Stimulated activated naive B cell treated with anti-CD40 and anti-IgM and Interleukin-4, amounts not matched to agents 10 μg/mL and 1 μg/mL and 100 μg/mL, for 72 hours (primary cell): Measurements from ENCODE around the gene LAMB4.
"Not testable (repeated sequence)": the region's sequence is repeated elsewhere in the genome, so short reads cannot be mapped to it uniquely, and the experiment has no call there.

Source experiments
- ATAC-seq, 2 donors: fragments of 150-1000 bp; cut with Tn5 transposase; replicated peaks; 2 replicates each; pipeline ENCODE4 v1.10.0; 2021; ENCODE audit warnings: moderate library complexity in 1 of 2
- DNase-seq: peaks from one replicate; pipeline ENCODE4 v3.0.0; 2021
- H3K27ac Mint-ChIP-seq: one replicate; pipeline ENCODE4 v1.8.0; 2022; ENCODE audit warnings: mild to moderate bottlenecking, mixed read lengths
- H3K27me3 Mint-ChIP-seq, 2 donors: one replicate each; pipeline ENCODE4 v1.8.0; 2022; ENCODE audit warnings: mixed read lengths in 2 of 2
- H3K36me3 Mint-ChIP-seq, 2 donors: one replicate each; pipeline ENCODE4 v1.8.0; 2022; ENCODE audit warnings: mixed read lengths in 2 of 2, mild to moderate bottlenecking in 1 of 2
- H3K4me1 Mint-ChIP-seq, 2 donors: one replicate each; pipeline ENCODE4 v1.8.0; 2022; ENCODE audit warnings: mixed read lengths in 2 of 2, mild to moderate bottlenecking in 1 of 2
- H3K4me3 Mint-ChIP-seq, 2 donors: one replicate each; pipeline ENCODE4 v1.8.0; 2022; ENCODE audit warnings: mild to moderate bottlenecking in 2 of 2, mixed read lengths in 2 of 2, moderate library complexity in 1 of 2
- H3K9me3 Mint-ChIP-seq, 2 donors: one replicate each; pipeline ENCODE4 v1.8.0; 2022; ENCODE audit warnings: mixed read lengths in 2 of 2, mild to moderate bottlenecking in 1 of 2

The LAMB4 gene

DNA sequence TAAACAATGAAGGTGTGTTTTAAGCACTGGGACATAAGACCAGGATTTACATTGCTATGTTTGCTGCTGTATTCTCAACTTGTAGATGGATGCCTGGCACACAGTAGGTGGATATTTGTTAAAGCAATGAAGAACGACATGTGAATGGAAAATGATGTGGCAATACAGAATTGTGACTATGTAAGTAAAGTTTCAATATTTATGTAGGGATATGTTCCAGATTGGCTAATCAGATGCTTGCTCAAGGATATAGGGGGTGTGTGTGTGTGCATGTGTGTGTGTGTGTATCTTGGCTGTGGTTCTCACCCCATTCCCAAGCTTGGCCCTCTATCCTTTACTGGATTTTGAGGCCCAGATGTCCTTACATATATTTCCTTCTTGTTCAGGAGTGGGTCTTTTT is 84.5 kb downstream of the LAMB4 start:
- Mint-ChIP-seq H3K4me3 (no peak overlapping the region), H3K36me3 (no peaks in the 10 kb centered on the region), H3K27ac (no peak overlapping the region), H3K9me3 (no peaks in the 10 kb centered on the region), H3K27me3 (peaks cover 5% of the 10 kb centered on the region in 2 donors), H3K4me1 (peaks cover 2 to 7% of the 10 kb centered on the region in 2 donors)
- DNase-seq (no peak), ATAC-seq (no peak)

GRCh38 chr7:108045154-108045553 is 85.0 kb downstream of the LAMB4 start:
- H3K4me3 Mint-ChIP-seq: no peak overlapping the region
- no peaks in the 10 kb centered on the region for H3K36me3 Mint-ChIP-seq
- no peaks in the 10 kb centered on the region for H3K9me3 Mint-ChIP-seq
- DNase-seq (no peak), ATAC-seq (no peak)
- peaks cover 5 to 10% of the 10 kb centered on the region in 2 donors for H3K27me3 Mint-ChIP-seq
- peaks cover 2 to 7% of the 10 kb centered on the region in 2 donors for H3K4me1 Mint-ChIP-seq
- no peak overlapping the region for H3K27ac Mint-ChIP-seq

DNA sequence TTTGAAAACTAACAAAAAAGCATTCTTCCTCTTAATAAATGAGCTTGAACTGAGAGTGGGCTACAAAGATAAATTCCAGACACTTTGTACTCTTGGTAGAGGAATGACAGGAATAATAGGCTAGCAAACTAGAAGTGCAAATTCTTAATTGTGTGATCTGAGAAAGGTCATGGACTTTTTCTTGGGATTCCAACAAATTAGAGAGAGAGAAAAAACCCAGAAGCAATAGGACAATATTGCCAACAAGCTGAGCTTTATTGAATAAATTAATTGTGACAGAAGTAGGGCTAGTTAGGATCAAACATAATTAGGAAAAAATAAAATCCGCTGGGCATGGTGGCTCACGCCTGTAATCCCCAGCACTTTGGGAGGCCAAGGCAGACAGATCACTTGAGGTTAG is 85.8 kb downstream of the LAMB4 start:
- H3K27ac Mint-ChIP-seq: no peak overlapping the region
- no peaks in the 10 kb centered on the region for H3K36me3 Mint-ChIP-seq
- no peaks in the 10 kb centered on the region for H3K9me3 Mint-ChIP-seq
- no peak overlapping the region for H3K4me3 Mint-ChIP-seq
- ATAC-seq (no peak), DNase-seq (no peak)
- peaks cover 2 to 7% of the 10 kb centered on the region in 2 donors for H3K4me1 Mint-ChIP-seq
- peaks cover 5 to 15% of the 10 kb centered on the region in 2 donors for H3K27me3 Mint-ChIP-seq

GRCh38 chr7:108038986-108039385 is 91.2 kb downstream of the LAMB4 start:
- DNase-seq (no peak), ATAC-seq (no peak)
- H3K9me3 Mint-ChIP-seq: no peaks in the 10 kb centered on the region
- no peaks in the 10 kb centered on the region for H3K4me1 Mint-ChIP-seq
- no peak overlapping the region for H3K27ac Mint-ChIP-seq
- no peaks in the 10 kb centered on the region for H3K36me3 Mint-ChIP-seq
- H3K27me3 Mint-ChIP-seq: peaks cover 0 to 15% of the 10 kb centered on the region in 2 donors
- H3K4me3 Mint-ChIP-seq: no peak overlapping the region

DNA sequence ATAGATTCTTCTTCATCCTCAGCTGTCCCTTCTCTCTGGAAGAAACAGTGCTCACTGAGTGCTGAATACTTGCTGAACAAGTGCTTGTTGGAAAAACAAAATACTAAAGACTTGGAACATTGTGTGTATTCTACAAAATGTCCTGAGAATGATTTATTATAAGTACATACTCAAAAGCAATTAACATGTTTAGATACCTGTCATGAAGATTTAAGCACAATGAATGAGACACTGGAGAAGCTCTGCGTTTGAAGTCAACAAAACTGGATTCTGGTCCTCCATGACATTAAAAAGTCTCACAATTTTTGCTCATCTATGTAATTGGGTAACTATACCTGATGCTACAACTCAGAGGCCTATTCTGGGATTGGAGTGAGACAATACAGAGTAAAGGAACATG is 92.4 kb downstream of the LAMB4 start:
- Mint-ChIP-seq H3K9me3 (no peaks in the 10 kb centered on the region), H3K27me3 (peaks cover 0 to 15% of the 10 kb centered on the region in 2 donors), H3K36me3 (no peaks in the 10 kb centered on the region), H3K4me1 (no peaks in the 10 kb centered on the region), H3K4me3 (no peak overlapping the region), H3K27ac (no peak overlapping the region)
- no peak for DNase-seq
- no peak for ATAC-seq

GRCh38 chr7:108037140-108037539 is 93.0 kb downstream of the LAMB4 start:
- no peak for DNase-seq
- no peak overlapping the region for H3K4me3 Mint-ChIP-seq
- no peak for ATAC-seq
- peaks cover 0 to 15% of the 10 kb centered on the region in 2 donors for H3K27me3 Mint-ChIP-seq
- H3K36me3 Mint-ChIP-seq: no peaks in the 10 kb centered on the region
- no peaks in the 10 kb centered on the region for H3K9me3 Mint-ChIP-seq
- no peak overlapping the region for H3K27ac Mint-ChIP-seq
- H3K4me1 Mint-ChIP-seq: no peaks in the 10 kb centered on the region

- H3K4me1 Mint-ChIP-seq: peaks cover 3 to 9% of the 10 kb centered on the region in 2 donors
- ATAC-seq (no peak), DNase-seq (no peak)
- H3K9me3 Mint-ChIP-seq: no peaks in the 10 kb centered on the region
- no peaks in the 10 kb centered on the region for H3K36me3 Mint-ChIP-seq
- peaks cover 2 to 3% of the 10 kb centered on the region in 2 donors for H3K27me3 Mint-ChIP-seq
- no peak overlapping the region for H3K27ac Mint-ChIP-seq
- H3K4me3 Mint-ChIP-seq: no peak overlapping the region
These were observed 95.6 kb downstream of the LAMB4 start for GRCh38 chr7:108034586-108034985.

DNA sequence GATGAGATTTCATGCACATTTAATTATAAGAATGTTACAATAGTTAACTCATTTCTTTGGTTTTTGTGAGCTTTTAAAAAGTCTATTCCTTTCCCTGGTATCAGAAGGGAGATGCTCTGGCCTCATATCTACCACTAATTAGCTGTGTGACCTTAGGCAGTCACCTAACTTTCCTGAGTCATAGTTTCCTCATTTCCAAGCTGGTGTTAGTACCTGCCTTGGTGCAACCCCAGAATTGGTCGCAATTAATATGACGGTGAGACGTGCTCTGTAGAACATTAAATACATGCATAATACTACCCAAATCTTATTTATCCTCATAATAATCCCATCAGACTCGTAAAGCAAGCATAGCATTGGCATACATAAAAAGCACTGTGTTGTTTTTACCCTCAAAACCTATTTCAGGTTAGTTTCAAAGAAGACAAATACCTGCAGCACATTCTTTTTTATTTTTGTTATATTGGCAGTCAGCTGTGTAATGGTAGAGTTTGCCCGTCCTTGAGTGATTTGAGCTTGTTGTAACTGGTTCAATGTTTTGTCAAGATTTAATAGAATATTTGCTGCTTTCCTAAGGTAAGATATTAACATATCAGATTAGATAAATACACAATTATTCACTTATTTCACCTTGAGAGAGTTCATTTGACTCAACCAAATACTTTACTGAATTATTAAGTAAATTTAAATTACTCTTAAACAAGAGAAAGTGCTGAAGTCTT is 96.2 kb downstream of the LAMB4 start:
- peaks cover 5 to 13% of the 10 kb centered on the region in 2 donors for H3K4me1 Mint-ChIP-seq
- no peak overlapping the region for H3K4me3 Mint-ChIP-seq
- H3K36me3 Mint-ChIP-seq: no peaks in the 10 kb centered on the region
- DNase-seq: no peak
- ATAC-seq: no peak
- no peak overlapping the region for H3K27ac Mint-ChIP-seq
- H3K9me3 Mint-ChIP-seq: peaks cover 0 to 1% of the 10 kb centered on the region in 2 donors
- peaks cover 7 to 8% of the 10 kb centered on the region in 2 donors for H3K27me3 Mint-ChIP-seq

DNA sequence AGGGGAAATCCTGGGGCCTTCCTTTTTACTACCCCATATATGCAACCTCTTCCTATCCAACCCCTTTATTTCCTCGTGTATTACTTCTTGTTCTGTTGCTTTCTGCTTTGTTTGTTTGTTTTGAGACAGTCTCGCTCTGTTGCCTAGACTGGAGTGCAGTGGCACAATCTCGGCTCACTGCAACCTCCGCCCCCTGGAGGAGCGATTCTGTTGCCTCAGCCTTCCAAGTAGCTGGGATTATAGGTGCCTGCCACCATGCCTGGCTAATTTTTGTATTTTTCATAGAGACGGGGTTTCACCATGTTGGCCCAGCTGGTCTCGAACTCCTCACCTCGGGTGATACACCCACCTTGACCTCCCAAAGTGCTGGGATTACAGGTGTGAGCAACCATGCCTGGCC is 96.9 kb downstream of the LAMB4 start:
- H3K27me3 Mint-ChIP-seq: peaks cover 7 to 11% of the 10 kb centered on the region in 2 donors
- not testable (repeated sequence) for H3K27ac Mint-ChIP-seq

DNA sequence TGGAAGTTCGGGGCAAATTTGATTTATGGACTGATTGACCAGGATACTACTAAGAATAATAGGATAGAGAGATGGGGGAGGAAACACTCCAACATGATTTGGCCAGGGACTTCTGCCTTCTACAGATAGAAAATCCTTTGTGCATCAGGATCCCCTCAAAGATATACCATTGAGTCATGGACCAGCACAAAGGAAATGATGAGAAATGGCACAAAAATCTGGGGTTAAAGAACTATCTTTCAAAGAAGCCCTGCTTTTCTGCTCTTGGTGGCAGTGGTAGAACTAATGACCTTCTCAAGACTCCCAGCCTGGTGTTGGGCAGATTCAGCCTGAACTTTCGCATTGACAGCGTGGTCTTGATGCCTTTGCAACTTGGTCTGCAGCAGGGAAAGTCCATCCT is 99.6 kb downstream of the LAMB4 start:
- Mint-ChIP-seq H3K36me3 (no peaks in the 10 kb centered on the region), H3K27ac (no peak overlapping the region), H3K9me3 (peaks cover 0 to 1% of the 10 kb centered on the region in 2 donors), H3K27me3 (peaks cover 7 to 14% of the 10 kb centered on the region in 2 donors), H3K4me3 (no peak overlapping the region), H3K4me1 (peaks cover 5 to 13% of the 10 kb centered on the region in 2 donors)
- DNase-seq (no peak), ATAC-seq (no peak)

More for the DNA sequence above, 96.9 kb downstream of the LAMB4 start:
- not testable (repeated sequence) for H3K36me3 Mint-ChIP-seq, H3K9me3 Mint-ChIP-seq, ATAC-seq, H3K4me3 Mint-ChIP-seq, DNase-seq
- peaks cover 5 to 13% of the 10 kb centered on the region in 2 donors for H3K4me1 Mint-ChIP-seq

DNA sequence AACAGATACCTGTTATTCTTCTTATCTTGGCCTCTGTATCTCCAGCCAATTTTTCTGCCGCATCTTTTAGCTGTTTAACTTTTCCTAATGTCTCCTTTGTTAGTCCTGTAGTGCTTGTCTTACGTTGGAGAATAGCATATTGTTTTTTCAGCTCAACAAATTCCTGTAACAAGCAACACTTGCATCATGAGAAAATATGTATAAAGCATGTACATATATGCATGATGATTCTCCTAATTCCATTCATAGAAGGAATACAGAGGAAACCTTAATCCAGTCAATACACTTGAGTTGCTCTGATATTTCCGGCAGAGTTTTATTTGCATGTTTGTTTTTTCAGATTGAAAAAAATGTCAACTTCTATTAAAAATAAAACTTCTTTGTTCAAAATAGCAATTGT is 101.1 kb downstream of the LAMB4 start:
- Mint-ChIP-seq H3K4me3 (no peak overlapping the region), H3K36me3 (no peaks in the 10 kb centered on the region), H3K9me3 (peaks cover 0 to 1% of the 10 kb centered on the region in 2 donors), H3K27me3 (peaks cover 14% of the 10 kb centered on the region in 2 donors), H3K27ac (no peak overlapping the region), H3K4me1 (peaks cover 5 to 13% of the 10 kb centered on the region in 2 donors)
- DNase-seq (no peak), ATAC-seq (no peak)

DNA sequence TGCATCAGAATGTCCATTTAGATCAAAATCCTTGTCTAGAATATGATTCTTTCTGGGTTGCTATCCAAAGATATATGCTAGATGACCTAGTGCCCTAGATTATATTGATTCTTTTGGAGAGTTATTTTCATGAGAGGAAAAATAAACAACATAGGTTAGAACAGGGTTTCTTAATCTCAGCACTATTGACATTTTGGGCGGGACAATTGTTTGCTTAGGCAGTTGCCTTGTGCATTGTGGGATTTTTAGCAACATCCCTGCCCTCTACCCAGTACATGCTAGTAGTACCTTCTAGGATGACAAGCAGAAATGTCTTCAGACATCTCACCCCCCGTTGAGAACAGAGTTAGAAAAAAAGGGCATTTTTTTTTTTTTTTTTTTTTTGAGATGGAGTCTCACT is 102.0 kb downstream of the LAMB4 start:
- DNase-seq: no peak
- Mint-ChIP-seq H3K36me3 (no peaks in the 10 kb centered on the region), H3K4me1 (peaks cover 5 to 13% of the 10 kb centered on the region in 2 donors), H3K9me3 (peaks cover 0 to 1% of the 10 kb centered on the region in 2 donors), H3K4me3 (no peak overlapping the region), H3K27me3 (peaks cover 14% of the 10 kb centered on the region in 2 donors), H3K27ac (no peak overlapping the region)
- no peak for ATAC-seq

GRCh38 chr7:108027239-108027638 is 102.9 kb downstream of the LAMB4 start:
- Mint-ChIP-seq H3K36me3 (no peaks in the 10 kb centered on the region), H3K4me1 (peaks cover 5 to 13% of the 10 kb centered on the region in 2 donors), H3K4me3 (no peak overlapping the region), H3K9me3 (peaks cover 0 to 1% of the 10 kb centered on the region in 2 donors), H3K27me3 (peaks cover 14% of the 10 kb centered on the region in 2 donors), H3K27ac (no peak overlapping the region)
- DNase-seq (no peak), ATAC-seq (no peak)

DNA sequence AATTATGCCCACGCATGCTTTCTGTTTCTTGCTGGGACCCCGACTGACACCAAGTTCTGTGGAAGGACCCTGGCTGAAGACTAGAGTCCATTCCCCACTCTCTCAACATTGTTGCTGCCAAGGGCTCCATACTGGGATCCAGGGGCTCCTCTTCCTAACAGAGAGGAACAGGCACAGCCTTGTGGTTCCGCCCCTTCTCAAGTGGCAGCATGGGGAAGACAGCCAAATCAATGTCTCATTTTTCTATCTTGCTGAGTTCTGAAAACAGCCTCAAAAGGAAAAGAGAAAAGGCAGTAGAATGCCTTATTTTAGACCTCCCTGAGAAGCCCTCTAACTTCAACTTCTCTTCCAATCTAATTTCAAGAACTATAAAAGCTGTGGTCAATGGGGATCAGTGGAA is 103.5 kb downstream of the LAMB4 start:
- no peak for ATAC-seq
- H3K9me3 Mint-ChIP-seq: peaks cover 0 to 1% of the 10 kb centered on the region in 2 donors
- no peak overlapping the region for H3K4me3 Mint-ChIP-seq
- peaks cover 14% of the 10 kb centered on the region in 2 donors for H3K27me3 Mint-ChIP-seq
- no peak for DNase-seq
- peaks cover 5 to 13% of the 10 kb centered on the region in 2 donors for H3K4me1 Mint-ChIP-seq
- H3K27ac Mint-ChIP-seq: no peak overlapping the region
- no peaks in the 10 kb centered on the region for H3K36me3 Mint-ChIP-seq

DNA sequence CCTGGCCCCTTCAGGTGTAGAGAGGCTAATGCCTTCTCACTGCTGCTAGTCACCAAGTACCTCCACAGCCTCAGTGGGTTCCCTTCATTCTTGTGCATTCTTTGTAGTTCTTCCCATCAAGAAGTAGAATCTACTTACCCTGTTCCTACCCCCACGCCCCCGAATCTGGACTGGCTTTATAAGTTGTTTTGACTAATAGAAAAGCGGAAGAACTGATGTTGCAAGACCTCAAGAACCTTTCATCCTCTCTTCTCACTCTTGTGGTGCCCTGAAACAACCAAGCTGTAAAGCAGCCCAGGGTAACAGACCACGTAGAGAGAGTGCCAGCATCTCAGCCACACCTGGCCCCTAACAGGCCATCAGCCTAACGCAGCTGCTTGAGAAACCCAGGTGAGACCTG is 104.0 kb downstream of the LAMB4 start:
- Mint-ChIP-seq H3K4me3 (no peak overlapping the region), H3K4me1 (peaks cover 5 to 13% of the 10 kb centered on the region in 2 donors), H3K9me3 (peaks cover 0 to 1% of the 10 kb centered on the region in 2 donors), H3K27me3 (peaks cover 14% of the 10 kb centered on the region in 2 donors), H3K36me3 (no peaks in the 10 kb centered on the region), H3K27ac (no peak overlapping the region)
- ATAC-seq (no peak), DNase-seq (no peak)
